HG03097 (cell line): ENCODE results near the gene PLXNA4.

ENCODE experiments used
- ATAC-seq: cut with Tn5 transposase; IDR thresholded peaks from one replicate; pipeline ENCODE4 v1.9.1; 2021; ENCODE audit not compliant: unreplicated experiment, low FRiP score

The PLXNA4 gene

DNA sequence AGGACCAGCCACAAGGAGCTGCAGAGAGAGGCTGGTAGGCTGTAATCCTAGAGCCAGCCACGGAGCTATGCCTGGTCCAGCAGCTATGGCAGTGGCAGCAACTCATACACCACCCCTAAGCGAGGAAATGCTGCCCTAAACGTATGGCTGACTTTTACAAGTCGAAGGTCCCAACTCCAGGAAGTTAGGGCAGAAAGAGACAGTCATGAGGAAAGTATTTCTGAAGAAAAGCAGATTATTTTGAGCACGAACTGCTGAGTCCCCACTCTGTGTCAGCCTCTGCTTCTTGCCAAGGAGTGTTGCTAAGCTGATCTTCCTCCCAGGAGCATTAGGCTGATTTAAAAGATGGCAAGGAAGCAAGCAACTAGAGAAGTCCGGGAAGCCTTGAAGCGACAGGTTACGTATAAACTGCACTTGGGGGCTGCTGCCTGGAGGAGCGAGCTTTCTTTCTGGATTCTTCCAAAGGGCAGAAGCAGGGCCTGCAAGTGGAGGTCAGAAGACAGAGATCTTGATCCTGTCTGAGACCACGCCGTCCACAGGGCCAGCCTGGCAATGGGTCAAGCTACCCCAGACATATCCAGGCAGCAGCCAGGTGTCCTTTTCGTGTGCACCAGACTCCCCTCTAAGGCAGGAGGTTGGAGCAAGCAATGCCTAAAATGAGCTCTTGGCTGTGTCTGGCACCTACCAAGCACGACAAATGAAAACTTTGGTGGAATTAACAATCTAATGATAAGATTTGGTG lies 39.4 kb downstream of the PLXNA4 start:
- ATAC-seq, result no peak

DNA sequence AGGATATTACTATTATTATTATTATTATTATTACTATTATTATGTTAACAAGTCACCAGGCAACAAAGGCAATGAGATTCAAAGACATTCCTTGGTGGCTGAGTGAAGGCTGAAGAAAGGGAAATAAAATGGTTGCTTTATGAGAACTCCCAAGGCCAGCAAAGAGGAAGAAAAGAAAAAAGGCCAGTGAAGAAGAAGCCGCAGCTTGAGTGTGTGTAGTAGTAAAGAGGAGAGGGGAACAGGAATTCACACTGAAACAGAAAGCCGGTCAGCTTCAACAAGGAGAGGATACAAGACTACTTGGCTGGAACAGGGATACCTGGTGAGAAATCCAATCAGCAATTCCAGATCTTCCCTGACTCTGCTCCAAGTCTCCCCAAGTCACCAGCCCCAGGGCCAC lies 42.4 kb downstream of the PLXNA4 start:
- no peak for ATAC-seq

DNA sequence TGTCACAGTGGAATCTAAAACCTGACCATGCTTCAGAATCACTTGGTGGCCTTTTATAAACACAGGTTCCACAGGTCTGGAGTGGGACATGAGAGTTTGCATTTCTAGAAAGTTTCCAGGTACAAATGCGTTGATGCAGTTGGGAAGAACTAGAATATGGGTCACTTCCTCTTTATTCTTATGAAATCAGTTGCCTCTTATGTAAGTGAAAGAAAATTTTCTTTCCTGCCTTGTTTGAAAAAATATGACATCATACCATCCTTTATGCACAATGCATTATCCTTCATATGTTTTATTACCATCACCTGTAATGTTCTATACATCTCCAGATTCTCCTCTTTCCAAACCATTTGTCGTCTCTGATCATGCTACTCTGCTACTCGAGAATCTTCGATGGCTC lies 44.0 kb downstream of the PLXNA4 start:
- no peak for ATAC-seq

DNA sequence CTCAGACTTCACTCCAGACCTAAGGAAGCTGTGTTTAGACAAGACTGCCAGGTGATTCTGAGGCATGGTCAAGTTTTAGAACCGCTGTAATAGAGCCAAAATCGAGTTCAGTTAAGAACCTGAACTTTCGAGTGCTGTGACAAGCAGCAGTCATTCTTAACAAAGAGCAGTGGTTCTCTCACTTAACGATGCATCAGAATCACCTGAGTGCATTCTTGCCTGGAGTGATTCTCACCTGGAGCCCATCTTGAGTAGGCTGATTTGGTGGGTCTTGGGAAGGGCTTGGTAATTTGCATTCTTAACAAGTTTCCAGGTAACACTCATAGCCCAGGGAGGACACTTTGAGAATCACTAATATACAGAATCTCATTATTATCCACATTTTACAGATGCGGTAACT lies 44.7 kb downstream of the PLXNA4 start:
- ATAC-seq, result no peak

DNA sequence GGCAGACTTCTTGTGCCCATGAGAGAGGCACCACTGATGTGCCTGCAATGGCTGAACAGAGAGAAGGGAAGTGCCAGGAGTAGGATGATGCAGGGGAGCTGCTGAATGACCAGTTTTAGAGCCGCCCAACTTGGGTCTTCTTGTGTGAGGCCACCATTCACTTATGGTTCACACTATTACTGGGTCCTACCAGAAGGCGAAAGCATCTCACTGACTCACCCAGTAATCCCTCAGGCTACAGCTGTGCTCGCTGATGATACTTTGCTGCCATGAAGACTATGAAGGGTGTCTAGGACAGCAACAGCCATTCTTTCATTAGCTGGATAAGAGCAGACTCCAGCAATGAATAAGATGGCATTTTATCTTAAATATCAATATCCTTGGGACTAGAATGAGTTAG lies 47.6 kb downstream of the PLXNA4 start:
- no peak for ATAC-seq

DNA sequence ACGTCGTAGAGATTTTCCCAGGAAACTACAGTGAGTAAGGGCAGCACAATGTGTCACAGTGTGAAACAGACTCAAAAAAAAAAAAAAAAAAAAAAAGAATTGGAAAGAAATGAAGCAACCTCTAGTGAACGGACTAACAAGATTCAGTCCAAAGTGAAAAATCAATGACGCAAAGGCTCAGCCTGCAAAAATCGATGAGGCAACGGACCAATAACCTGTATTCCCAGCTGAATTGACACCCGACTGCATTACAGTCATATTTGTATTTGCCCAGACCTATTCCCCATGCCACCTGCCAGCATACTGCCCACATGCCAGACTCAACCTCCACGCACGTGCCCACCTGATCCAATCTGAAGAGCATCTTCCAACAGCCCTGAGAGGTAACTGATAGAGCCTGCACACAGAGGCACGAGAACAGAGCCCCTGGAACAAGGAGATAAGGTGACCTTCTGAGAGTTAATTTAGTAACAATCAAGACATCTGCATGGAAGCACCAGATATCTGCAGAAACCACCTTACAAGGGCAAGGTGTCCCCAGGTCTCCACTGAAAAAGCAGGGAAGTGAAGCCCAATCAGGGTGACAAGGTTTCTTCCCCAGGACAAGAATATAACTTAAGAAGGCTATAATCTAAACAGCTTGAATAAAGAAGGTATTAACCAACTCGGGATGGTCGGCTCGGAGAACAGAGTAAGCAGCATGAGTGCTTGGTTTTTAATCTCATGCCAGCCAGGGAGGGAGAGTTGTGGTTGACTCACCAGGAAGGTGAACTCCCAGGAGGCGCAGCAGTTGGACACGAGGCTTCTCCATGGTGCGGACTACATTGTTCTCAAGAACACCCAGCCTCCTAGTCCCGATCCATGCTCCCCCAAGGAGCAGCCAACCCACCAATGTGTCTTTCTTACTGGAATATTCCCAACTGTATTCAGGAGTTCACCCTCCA lies 48.5 kb downstream of the PLXNA4 start:
- no peak for ATAC-seq

DNA sequence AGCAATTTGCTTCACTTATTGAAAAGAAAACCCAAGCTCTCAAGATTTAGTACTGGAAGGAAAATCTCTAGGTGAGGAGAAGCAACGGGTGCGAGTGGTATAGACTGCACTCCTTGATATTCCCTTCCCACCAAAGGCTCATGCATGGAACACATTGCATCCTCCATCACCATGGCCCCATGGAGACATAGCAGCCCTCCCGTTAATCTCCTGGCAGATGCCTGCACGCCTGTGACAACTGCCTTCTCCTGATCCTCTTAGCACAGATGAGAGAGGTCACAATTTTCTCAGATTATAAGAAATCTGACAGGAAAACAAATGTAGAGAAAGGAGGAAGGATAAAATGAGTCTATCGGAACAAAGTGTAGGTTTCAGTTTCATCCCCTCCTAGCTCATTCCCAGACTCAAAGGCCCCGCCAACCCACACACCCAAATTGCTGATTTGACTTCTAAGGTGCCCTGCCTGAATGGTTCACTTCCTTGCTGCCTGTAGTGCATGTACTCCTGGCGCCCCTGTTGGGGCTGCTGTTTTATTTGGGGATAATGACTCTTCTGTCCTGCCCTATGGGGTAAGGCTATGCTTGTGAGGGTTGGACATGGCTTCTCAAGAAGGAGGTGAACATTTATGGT lies 50.0 kb downstream of the PLXNA4 start:
- no peak for ATAC-seq

DNA sequence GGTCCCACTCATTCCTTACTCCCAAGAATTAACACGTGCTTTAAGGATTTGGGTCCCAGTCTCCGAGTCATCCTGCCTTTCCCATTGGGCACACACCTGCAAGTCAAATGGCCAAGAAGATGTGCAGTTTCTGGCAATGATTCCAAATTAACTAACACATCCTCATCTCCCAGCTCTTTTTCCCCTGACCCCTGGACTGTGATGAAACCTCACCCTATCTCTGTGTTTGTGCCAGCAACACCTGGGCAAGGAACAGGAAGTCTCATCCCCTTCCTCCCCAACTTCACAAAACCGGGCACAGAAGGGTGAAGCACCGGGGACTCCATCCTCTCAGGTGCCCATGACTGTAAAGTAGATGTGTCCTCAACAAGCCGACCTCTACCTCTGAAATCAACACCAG lies 54.8 kb downstream of the PLXNA4 start:
- ATAC-seq, result no peak

DNA sequence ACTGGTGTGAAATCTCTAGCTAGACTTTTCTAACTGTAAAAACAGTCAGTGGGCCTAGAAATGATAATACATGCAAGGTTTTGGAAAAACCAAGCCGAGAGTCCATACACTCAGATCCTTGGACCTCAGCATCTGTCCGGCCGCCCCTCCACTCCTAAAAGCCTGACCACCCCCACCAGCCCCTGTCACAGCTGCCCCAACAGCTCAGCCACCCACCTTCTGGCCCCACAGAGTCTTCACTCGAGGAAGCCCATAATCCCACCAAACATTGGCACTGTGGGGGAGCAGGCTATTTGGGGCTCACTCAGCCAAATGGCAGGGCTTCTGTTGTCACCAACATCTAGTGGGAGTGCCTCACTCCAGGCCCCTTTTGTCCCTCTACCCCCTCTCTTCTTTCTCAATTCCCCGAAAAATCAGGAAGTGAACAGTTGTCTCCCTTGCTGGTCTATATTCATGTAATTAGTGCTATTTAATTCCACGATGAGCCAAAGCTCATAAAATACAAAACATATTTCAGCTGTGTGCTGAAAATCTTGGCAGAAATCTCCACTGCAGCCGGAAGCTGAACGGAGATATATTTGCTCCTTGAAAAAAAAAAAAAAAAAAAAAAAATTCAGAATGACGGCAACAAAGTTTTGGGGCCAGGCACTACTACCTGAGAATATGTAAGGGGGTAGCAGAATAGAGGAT lies 55.5 kb downstream of the PLXNA4 start:
- ATAC-seq, result no peak

DNA sequence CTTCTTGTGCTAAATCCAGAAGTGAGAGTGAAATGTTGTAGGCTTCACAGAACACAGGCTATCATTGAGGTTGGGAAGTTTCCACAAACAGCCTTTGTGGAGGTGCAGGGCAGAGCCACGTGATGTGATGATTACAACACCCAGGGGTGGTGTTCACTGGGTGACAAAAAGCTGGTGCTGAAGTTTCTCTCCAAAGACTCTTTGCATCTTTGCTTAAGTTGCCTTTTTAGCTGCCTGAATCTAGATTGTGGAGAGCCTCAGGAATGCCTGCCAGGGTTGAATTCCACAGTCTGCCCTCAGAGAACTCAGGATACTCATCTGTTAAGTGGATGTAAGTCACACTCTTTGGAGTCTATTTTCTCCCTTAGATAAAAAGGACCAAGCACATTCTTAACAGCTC lies 56.3 kb downstream of the PLXNA4 start:
- no peak for ATAC-seq

DNA sequence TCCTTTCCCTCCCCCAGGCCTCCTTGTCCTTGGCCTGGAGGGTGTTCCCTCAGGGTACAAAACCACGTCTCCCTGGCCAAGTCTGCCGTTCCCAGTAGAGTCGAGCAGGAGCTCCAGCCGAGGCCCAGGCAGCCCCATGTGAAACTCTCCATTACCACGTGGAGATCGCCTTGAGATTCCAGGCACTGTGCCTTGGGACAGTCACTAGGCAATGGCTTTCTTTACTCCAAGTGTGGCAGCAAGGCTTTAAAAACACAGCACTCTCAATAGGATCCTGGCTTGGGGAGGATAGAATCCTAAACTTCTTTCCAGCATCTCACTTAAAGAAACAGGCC lies 57.5 kb downstream of the PLXNA4 start:
- ATAC-seq, result no peak

DNA sequence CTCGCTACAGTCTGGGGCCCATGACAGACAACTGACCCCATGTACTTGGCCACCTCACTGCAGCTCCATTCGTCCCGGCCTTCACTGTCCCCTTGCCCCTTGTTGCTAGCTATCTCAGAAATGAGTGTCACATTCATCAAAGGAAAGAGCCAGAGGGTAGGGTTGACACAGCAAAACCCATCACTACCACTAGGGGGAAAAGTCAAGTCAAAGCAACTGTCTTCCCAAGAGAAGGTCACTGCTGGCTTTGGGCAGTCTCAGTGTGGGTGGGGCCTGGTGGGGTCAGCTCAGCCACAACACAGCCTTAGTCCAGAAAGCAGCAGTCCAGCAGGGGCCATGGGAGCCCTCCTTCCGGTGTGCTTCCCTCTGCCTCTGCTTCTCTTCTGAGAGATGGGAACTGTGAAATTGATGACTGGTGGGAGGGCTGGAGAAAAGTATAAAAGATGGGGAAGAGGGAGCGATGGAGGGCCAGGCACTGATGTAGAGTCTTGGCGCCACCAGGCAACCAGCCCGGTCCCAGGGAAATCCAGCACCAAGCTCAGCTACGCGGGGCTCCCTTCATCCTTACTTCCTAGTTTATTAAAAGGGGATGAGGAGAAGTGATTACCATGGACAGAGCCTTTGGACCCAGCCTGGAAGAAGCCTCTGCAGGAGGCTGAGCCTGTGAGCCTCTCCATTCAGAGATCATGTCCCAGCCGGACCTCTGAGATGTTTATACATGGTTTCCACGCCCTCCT lies 58.0 kb downstream of the PLXNA4 start:
- no peak for ATAC-seq

DNA sequence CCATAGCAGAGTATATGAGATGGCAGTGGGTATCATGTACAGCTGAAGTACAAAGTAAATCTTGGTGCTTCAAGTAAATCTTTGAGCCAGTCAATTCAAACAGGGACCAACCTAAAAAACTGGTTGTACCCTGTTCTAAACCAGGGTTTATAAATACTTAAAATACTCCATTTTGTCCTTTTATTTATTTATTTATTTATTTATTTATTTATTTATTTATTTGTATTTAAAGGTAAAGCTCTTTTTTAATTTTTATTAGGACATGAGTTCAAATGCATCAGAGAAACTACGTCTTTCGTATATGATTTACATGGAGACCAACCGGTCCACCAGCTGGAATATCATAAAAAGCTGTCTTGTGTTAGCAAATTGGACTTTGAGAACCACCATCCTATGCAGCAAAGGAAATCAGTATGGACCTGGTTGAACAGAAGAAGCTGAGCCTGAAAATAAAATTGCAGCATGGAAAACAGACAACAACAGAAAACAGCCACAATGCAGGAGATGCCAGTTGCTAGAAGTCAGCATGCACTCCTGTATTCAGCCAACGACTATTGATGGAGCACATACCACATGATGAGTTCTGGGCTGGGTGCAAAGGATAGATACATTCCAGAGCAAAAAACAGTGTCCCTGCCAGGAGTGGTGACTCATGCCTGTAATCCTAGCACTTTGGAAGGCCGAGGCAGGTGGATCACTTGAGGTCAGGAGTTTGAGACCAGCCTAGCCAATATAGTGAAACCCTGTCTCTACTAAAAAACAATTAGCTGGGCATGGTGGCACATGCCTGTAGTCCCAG lies 60.0 kb downstream of the PLXNA4 start:
- no peak for ATAC-seq

DNA sequence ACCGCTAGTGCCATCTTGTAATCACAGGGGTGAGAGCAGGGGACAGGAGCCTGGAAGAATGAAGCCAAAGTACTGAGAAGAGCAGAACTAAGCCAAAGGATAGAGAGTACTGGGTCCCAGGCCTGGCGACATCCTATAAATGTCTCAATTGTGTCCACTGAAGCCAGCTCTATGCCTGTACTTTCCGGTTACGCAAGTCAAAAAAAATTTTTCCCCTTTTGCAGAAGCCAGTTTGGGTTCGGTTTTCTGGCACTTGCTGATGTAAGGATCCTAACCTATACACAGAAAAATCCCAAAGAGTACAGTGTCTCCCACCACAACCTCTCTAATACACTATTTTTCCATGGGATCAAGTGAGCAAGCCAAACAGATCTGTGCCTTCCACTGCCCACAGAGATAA lies 61.1 kb downstream of the PLXNA4 start:
- no peak for ATAC-seq

DNA sequence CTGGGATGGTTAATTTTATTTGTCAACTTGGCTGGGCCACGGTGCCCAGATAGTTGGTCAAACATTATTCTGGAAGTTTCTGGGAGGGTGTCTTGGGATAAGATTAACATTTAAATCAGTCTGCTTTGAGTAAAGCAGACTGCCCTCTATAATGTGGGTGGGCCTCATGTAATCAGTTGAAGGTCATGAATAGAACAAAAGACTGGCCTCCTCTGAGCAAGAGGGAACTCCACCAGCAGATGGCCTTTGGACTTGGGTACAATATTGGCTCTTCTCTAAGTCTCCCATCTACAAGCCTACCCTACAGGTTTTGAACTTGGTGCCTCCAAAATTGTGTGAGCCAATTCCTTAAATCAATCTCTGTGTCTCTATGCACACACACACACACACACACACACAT lies 61.8 kb downstream of the PLXNA4 start:
- ATAC-seq, result no peak

DNA sequence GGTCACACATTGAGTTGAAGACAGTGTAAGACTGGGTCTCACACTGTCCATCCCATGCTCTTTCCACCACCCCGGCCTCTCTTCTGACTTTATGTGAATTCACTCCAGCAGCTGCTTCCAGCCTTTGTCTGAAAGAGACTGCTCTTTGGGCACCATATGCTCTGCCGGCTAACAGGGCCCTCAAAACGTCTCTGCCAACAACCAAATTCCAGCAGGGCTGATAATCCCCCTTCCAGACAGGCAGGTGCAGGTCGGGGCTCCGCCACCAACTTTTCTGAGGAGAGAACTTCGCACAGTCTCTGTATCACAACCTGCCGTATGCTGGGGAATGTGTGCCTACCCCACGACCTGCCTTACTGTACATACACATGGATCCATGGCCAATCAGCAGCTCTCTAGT lies 64.3 kb downstream of the PLXNA4 start:
- no peak for ATAC-seq

DNA sequence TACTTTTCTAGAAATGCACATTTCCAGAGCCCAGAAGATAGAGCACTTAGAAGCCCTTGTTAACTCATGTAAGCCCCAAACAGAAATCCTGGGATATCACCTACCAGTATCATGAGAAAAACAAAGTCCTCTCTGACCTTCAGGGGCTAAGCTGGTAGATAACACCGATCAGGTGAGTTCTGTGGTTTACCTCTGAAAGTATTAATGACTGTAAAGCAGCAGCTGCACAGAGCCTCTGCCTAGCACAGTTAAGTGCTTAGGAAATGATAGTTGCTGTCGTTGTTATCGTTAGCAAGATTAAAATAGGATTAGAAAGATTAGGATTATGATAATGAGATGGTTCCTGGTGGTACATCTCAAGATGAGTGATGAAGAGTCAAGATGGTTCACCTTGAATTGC lies 64.9 kb downstream of the PLXNA4 start:
- ATAC-seq, result no peak

DNA sequence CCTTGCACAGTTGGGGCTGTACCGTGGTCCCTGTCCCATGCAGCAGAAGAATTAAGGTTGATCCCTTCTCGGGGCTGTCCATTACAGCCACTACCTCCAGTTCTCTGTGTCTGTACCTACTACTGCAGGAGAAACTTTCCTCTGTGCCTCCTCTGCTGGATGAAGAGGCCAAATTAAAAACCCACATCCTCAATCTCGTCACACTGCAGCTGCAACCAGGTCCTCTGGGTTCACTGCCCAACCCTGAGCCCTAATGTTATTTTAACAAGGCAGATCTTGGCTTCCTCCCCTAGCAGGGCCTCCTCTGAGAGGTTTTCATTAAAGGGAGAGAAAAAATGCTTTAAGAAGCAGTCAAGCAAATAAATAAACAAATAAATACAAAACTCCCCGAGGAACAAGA lies 66.6 kb downstream of the PLXNA4 start:
- ATAC-seq, result no peak

DNA sequence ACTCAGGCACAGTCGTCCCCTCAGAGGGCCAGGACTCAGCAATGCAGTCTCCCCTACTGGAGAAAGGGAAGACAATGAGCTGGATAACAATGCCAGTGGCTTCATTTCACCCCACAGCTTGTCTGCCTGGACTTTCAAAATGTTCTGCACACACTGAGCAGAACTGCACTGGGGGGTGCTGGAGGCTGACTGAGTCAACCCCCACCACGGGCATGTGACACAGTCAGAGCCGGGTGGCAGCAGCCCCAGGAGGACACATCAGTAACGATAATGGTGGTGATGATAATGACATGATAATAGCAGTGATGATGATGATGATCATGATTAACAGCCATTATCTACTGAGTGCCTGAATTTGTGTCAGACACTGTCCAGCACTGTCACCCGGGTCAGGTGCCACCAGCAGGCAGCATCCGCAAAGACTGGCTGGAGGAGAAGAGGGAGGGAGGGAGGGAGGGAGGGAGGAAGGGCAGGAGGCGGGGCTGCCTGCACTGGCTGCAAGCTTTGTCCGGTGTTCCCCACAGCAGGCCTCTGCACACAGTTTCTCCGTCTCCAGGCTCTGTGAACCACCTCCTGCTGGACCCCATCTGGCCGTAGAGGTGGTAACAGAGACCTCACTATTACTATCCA lies 67.4 kb downstream of the PLXNA4 start:
- ATAC-seq, result no peak
